Motor neuron (in vitro differentiated cells): ENCODE measurements around the gene PRDM2. TPM values are rescaled to one million over a fixed set of nuclear protein-coding genes. Genes with fewer than 3 reads are reported as not detected.

Source experiments
- ATAC-seq, 8 experiments: fragments of 200-7000 bp; cut with Tn5 transposase; replicated peaks in 6 of 8; 2 replicates each; pipeline ENCODE4 v1.8.0; 2021; ENCODE audit warnings: mild to moderate bottlenecking in 8 of 8, moderate library complexity in 8 of 8
- H3K27ac ChIP-seq, 2 donors: fragments of 250-450 bp; sonication (Bioruptor Pico); 2 replicates each; pipeline ENCODE4 v1.9.0; 2021; ENCODE audit warnings: antibody characterized with exemption in 2 of 2, mild to moderate bottlenecking in 2 of 2, moderate library complexity in 1 of 2
- H3K4me1 ChIP-seq, 2 donors: fragments of 250-450 bp; sonication (Bioruptor Pico); replicated peaks in 1 of 2; 2 replicates each; pipeline ENCODE4 v1.6.1; 2021; ENCODE audit warnings: antibody characterized with exemption in 2 of 2, mild to moderate bottlenecking in 2 of 2, moderate library complexity in 1 of 2
- H3K4me3 ChIP-seq, 5 donors: fragments of 250-450 bp; sonication (Bioruptor Pico); 2 replicates each; pipeline ENCODE4 v1.9.0; 2021; ENCODE audit warnings: antibody characterized with exemption in 5 of 5, mild to moderate bottlenecking in 5 of 5, moderate library complexity in 4 of 5
- WGBS, 10 experiments: fragments of 450-650 bp; shearing (Covaris generic); methylation state at CpG; one replicate each; pipeline ENCODE4 v1.0.0; 2022; 5-methylcytosine and 5-hydroxymethylcytosine counted together
- in situ Hi-C, 9 experiments: fragments of 400-800 bp; cut with MboI; loops; one replicate each; pipeline ENCODE4 v1.15.0; 2021; ENCODE audit warnings: low sequenced_read_pairs in 9 of 9, low pct_unique_long_range_greater_than_20kb in 2 of 9; ENCODE audit not compliant: unreplicated experiment in 9 of 9
- total RNA-seq, 8 experiments: library from RNA; unstranded; fragments of 300-600 nt; gene quantifications; 2 replicates each; pipeline versions ENCODE4 v1.2.3 to v1.2.4, GENCODE V29; 2022

Gene PRDM2, protein sequence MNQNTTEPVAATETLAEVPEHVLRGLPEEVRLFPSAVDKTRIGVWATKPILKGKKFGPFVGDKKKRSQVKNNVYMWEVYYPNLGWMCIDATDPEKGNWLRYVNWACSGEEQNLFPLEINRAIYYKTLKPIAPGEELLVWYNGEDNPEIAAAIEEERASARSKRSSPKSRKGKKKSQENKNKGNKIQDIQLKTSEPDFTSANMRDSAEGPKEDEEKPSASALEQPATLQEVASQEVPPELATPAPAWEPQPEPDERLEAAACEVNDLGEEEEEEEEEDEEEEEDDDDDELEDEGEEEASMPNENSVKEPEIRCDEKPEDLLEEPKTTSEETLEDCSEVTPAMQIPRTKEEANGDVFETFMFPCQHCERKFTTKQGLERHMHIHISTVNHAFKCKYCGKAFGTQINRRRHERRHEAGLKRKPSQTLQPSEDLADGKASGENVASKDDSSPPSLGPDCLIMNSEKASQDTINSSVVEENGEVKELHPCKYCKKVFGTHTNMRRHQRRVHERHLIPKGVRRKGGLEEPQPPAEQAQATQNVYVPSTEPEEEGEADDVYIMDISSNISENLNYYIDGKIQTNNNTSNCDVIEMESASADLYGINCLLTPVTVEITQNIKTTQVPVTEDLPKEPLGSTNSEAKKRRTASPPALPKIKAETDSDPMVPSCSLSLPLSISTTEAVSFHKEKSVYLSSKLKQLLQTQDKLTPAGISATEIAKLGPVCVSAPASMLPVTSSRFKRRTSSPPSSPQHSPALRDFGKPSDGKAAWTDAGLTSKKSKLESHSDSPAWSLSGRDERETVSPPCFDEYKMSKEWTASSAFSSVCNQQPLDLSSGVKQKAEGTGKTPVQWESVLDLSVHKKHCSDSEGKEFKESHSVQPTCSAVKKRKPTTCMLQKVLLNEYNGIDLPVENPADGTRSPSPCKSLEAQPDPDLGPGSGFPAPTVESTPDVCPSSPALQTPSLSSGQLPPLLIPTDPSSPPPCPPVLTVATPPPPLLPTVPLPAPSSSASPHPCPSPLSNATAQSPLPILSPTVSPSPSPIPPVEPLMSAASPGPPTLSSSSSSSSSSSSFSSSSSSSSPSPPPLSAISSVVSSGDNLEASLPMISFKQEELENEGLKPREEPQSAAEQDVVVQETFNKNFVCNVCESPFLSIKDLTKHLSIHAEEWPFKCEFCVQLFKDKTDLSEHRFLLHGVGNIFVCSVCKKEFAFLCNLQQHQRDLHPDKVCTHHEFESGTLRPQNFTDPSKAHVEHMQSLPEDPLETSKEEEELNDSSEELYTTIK (N-terminal part only)
- 10 to 100 TPM; 10.9 to 63.9 (median 37.1) TPM for total RNA-seq

DNA sequence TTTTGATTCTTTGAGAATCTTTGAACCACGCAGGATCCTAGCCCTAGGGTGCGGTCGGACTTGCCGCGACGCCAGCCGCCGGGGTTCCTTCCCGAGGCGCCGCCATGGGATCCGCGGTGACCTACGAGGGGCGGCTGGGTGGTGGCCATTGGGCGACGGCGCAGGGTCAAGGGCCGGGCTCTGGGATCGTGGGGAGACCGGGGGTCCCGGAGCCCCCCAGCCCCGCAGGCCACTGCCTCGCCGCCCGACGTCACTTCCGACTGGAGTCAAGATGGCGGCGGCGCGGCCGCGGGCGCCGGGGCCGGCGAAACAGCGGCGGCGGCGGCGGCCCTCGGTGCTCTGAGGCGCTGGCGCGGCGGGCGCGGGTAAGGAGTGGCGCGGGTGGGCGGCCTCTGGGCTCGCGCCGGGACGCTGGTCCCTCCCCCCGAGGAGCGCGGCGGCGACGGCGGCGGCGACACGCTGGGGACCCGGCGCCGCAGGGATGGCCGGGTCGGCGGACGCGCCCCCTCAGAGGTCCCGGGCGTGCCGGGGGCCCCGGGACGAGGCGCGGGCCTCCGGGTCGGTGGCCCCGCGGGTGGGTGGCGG lies at the start of gene PRDM2:
PRDM2 (plus strand) TSS at position 253 of the 585 bp plus-strand sequence. CDS start 15,418 bp downstream, outside the sequence.
- in situ Hi-C loops: no loop called here

DNA sequence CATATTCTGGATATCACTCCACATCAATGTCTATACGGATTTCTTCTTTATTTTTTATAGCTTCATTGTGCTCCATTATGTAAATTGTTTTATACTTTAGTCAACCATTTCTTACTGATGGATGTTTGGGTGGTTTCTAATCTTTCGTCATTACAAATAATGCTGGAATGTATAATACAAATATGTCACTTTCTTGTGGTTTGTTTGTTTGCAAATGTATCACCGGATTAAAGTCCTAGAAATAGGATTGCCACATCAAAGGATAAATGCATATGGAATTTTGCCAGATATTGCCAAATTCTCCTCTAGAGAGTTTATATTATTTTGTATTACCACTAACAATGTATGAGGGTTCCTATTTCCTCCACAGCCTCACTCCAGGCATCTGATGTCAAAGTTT lies 48.7 kb upstream of the PRDM2 start:
- peaks cover 2% of the 10 kb centered on the region in 2 donors for H3K4me1 ChIP-seq
- peak in 2 of 8 experiments; percentile 42 to 60 for ATAC-seq
- in situ Hi-C loops: loop anchor here in 6 of 9 experiments (25.0 kb wide), 3 partner anchors 161 to 311 kb away; no protein-coding TSS in a partner anchor
- 0 to 100% (median 82%) methylated on average over 1 to 3 of the region's 3 CpGs for WGBS, 10 experiments
- no peak overlapping the region for H3K4me3 ChIP-seq
- H3K27ac ChIP-seq: no peak overlapping the region

More for the DNA sequence above, at the start of gene PRDM2:
- Histone ChIP-seq H3K27ac (peak within 1 kb of the TSS; percentile 88 to 89), H3K4me1 (peaks cover 6 to 38% of the 10 kb centered on the region in 2 donors), H3K4me3 (peak within 1 kb of the TSS; percentile 50 to 89 (median 85))
- ATAC-seq: peak; percentile 72 to 87 (median 82)
- 8 to 11% methylated on average over 5 to 16 of the region's 87 CpGs; no CpG with 5 or more reads in 8 of the 10 experiments for WGBS, 10 experiments

DNA sequence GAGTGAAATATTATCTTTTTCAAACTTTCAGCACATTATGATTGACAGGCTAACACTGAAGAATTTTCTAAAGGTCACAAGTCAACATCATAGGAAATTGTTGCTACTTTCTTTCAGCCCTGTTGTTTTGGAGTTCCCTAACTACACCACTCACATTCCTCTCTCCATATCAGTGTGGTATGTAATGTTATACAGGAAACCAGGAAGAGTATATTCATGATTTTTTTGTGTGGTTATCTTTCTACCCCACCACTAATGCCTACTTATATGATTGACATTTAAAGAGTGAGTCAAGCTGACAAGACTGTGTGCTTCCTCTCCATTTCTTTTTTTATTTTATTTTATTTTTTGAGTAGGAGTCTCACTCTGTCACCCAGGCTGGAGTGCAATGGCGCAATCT lies 47.8 kb upstream of the PRDM2 start:
- peaks cover 5 to 8% of the 10 kb centered on the region in 2 donors for H3K4me1 ChIP-seq
- H3K4me3 ChIP-seq: no peak overlapping the region
- ATAC-seq: no peak
- H3K27ac ChIP-seq: no peak overlapping the region
- WGBS, 10 experiments: 33 to 100% (median 83%) methylated on average over 1 of the region's 1 CpG; no CpG with 5 or more reads in 2 of the 10 experiments
- in situ Hi-C loops: loop anchor here in 6 of 9 experiments (25.0 kb wide), 3 partner anchors 160 to 310 kb away; no protein-coding TSS in a partner anchor

DNA sequence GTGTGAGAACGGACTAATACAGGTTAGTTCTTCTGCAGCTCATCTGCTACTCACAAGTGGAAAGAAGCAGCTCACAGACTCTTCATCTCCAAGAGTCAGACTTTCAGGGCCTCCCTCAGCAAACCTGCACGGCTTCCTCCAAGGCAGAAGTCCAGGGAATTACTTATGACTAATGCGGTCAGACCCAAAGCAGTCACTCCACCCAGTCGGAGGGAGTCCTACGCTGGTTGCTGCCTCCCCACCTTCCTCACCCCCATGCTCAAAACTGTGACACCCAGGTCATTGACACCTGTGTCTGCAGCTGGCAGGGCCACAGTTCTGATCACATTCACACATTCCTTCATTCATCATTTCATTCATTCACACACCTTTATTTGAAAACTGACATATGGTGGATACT lies 38.4 kb upstream of the PRDM2 start:
- no peak overlapping the region for H3K4me3 ChIP-seq
- no peak overlapping the region for H3K27ac ChIP-seq
- WGBS, 10 experiments: 0 to 100% (median 85%) methylated on average over 1 to 4 of the region's 5 CpGs; no CpG with 5 or more reads in 1 of the 10 experiments
- peak in 3 of 8 experiments; percentile 38 to 79 (median 71) for ATAC-seq
- in situ Hi-C loops: loop anchor here (10.0 to 25.0 kb wide), 5 partner anchors 151 to 303 kb away; no protein-coding TSS in a partner anchor
- peaks cover under 1 to 3% of the 10 kb centered on the region in 2 donors for H3K4me1 ChIP-seq

DNA sequence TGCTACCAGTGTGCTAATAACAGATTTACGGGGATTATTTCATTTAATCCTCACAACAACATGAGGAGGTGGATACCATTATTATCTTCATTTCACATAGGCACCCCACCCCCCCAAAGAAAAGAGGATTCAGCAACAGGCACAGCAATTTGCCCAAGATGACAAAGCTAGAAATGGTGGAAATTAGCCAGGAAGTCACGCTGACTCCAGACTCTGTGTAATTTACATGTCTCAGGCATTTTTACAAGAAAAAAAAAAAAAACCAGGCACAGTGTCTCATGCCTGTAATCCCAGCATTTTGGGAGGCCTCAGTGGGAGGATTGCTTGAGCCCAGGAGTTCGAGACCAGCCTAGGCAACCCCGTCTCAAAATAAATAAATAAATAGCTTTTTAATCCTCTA lies 37.5 kb upstream of the PRDM2 start:
- WGBS, 10 experiments: 0 to 80% (median 76%) methylated on average over 2 to 4 of the region's 4 CpGs; no CpG with 5 or more reads in 1 of the 10 experiments
- Histone ChIP-seq H3K4me1 (no peaks in the 10 kb centered on the region), H3K27ac (no peak overlapping the region), H3K4me3 (no peak overlapping the region)
- in situ Hi-C loops: loop anchor here (10.0 to 25.0 kb wide), 5 partner anchors 150 to 302 kb away; no protein-coding TSS in a partner anchor
- ATAC-seq: peak in 4 of 8 experiments; percentile 40 to 85 (median 76)

DNA sequence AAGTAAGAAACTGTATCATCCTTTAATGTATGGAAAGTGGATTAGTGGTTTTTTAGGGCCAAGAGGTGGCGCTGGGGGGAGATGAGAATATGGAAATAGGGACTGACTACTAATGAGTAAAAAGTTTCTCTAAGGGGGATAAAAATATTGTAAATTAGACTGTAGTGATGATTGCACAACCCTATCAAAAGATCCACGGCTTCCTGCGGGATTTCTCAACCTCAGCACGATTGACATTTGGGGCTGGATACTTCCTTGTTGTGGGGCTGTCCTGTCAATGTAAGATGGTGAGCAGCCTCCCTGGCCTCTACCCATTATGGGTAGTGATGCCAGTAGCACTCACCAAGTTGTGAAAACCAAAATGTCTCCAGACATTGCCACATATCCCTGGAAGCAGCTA lies 36.0 kb upstream of the PRDM2 start:
- no peaks in the 10 kb centered on the region for H3K4me1 ChIP-seq
- ATAC-seq: no peak
- H3K27ac ChIP-seq: no peak overlapping the region
- no peak overlapping the region for H3K4me3 ChIP-seq
- in situ Hi-C loops: loop anchor here (10.0 to 25.0 kb wide), 5 partner anchors 148 to 301 kb away; no protein-coding TSS in a partner anchor
- 43 to 93% (median 70%) methylated on average over 1 to 4 of the region's 4 CpGs; no CpG with 5 or more reads in 1 of the 10 experiments for WGBS, 10 experiments

DNA sequence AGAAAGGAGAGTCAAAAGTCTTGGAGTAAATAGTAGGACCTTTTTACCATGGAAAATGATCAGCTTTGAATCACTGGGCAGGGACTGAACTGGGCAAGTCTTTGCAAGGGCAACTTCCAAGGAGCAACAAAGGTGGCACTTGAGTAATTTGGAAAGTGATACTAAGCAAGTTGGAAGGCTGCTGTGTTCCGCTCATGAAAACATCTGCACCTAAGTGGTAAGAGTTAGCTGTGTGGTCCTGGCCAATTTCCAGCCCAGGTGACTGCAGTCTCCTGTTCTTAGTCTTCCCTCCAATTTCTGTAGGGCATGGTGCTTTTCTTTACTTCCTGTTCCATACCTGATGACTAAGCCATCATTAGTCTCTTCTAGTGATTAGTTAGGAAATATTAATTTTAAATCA lies 35.5 kb upstream of the PRDM2 start:
- ATAC-seq: no peak
- 55 to 89% (median 86%) methylated on average over 1 of the region's 1 CpG; no CpG with 5 or more reads in 4 of the 10 experiments for whole genome bisulfite sequencing, 10 experiments
- in situ Hi-C loops: loop anchor here (10.0 to 25.0 kb wide), 5 partner anchors 148 to 300 kb away; no protein-coding TSS in a partner anchor
- Histone ChIP-seq H3K4me3 (no peak overlapping the region), H3K4me1 (no peaks in the 10 kb centered on the region), H3K27ac (no peak overlapping the region)

DNA sequence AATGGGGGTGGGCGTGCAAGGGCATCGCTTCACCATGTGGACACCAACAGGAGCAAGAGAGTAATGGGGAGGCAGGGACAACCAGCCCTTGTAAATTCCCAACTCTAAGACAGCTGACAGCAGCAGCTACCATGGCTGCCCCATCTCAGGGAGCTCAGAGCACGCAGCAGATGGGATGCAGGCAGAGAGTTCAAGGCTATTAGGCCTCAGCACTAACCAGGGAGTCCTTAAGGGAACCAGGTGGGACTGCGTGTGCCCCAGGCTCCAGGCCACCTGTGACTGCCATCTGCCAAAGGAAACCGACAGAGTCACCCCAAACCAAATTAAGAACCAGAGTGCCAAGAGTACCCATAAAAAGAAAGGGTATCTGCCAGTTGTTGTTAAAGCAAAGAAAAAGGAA lies 33.7 kb upstream of the PRDM2 start:
- H3K4me1 ChIP-seq: no peaks in the 10 kb centered on the region
- peak in 1 of 8 experiments; percentile 14 for ATAC-seq
- no peak overlapping the region for H3K27ac ChIP-seq
- in situ Hi-C loops: loop anchor here (10.0 to 25.0 kb wide), 5 partner anchors 146 to 298 kb away; no protein-coding TSS in a partner anchor
- 43 to 100% (median 78%) methylated on average over 1 to 5 of the region's 5 CpGs; no CpG with 5 or more reads in 1 of the 10 experiments for WGBS, 10 experiments
- no peak overlapping the region for H3K4me3 ChIP-seq

DNA sequence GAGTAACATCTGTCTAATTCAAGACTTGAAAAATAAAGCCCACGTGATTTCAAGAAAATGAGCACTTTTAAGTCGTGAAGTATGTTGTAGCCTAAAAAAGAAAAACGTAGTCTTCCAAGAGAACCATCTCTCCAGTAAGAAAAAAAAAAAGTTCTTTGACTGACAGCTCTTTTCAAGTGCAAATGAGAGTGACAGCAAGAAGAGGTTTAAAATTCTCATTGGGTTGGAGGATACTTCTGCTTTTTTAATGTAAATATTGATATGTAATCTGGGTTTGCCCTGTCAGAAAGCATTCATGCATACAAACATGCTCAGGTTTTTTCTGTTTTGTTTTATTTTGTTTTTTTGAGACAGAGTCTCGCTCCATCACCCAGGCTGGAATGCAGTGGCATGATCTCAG lies 32.3 kb upstream of the PRDM2 start:
- WGBS, 10 experiments: 50 to 77% (median 69%) methylated on average over 2 to 4 of the region's 4 CpGs; no CpG with 5 or more reads in 1 of the 10 experiments
- Histone ChIP-seq H3K4me1 (no peaks in the 10 kb centered on the region), H3K27ac (no peak overlapping the region), H3K4me3 (no peak overlapping the region)
- ATAC-seq: peak in 1 of 8 experiments; percentile 47
- in situ Hi-C loops: loop anchor here (10.0 to 25.0 kb wide), 5 partner anchors 145 to 297 kb away; no protein-coding TSS in a partner anchor

DNA sequence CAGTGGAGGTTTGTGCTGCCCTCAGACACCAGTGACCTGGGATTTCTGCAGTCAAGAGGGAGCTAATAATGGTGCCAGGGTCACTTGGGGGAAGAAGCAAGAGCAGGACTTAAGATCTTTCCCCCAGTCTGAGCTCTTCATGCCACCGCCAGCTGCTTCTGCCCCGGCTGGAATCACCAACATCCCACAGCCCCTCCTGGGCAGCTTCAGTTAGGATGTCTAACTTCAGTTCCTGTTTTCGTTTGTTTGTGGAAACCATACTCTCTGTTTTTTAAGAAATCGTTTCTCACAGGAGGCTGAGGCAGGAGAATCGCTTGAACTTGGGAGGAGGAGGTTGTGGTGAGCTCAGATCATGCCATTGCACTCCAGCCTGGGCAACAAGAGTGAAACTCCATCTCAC lies 25.6 kb upstream of the PRDM2 start:
- WGBS, 10 experiments: 0 to 78% (median 60%) methylated on average over 1 to 5 of the region's 5 CpGs; no CpG with 5 or more reads in 1 of the 10 experiments
- Histone ChIP-seq H3K27ac (no peak overlapping the region), H3K4me3 (no peak overlapping the region), H3K4me1 (no peaks in the 10 kb centered on the region)
- in situ Hi-C loops: loop anchor here in 6 of 9 experiments (10.0 to 25.0 kb wide), 4 partner anchors 130 to 288 kb away; no protein-coding TSS in a partner anchor
- ATAC-seq: no peak

DNA sequence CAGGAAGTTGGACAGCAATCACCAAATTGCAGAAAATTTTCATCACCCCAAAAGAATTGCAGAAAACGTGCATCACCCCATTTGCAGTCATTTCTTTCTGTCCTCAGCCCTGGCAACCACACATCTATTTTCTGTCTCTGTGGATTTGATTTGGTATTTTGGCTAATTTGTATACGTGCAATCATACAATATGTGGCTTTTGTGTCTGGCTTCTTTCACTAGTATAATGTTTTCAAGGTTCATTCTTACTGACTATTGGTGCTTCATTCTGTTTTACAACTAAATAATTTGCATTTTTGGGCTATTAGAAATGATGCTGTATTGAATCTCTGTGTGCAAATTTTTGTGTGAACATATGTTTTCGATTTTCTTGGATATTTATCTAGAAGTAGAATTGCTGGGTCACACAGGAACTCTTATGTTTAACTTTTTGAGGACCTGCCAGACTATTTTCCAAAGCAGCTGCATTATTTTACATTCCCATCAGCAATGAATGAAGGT lies 24.8 kb upstream of the PRDM2 start:
- WGBS, 10 experiments: 0 to 56% (median 42%) methylated on average over 1 to 3 of the region's 3 CpGs
- no peak overlapping the region for H3K4me3 ChIP-seq
- in situ Hi-C loops: loop anchor here in 1 of 9 experiments (10.0 kb wide), 1 partner anchor 130 kb away; no protein-coding TSS in a partner anchor
- no peak for ATAC-seq
- H3K27ac ChIP-seq: no peak overlapping the region
- H3K4me1 ChIP-seq: no peaks in the 10 kb centered on the region
